K562 (cell line): ENCODE data around the gene EXOC4.

Source experiments
- CHD2 ChIP-seq: IDR thresholded peaks from 2 replicates; pipeline ENCODE4 v1.6.1; 2011; ENCODE audit warnings: low read depth, low read length
- CREB3 ChIP-seq: fragments of 450-650 bp; conservative IDR thresholded peaks from 2 replicates; pipeline ENCODE4 v1.6.1; 2016; ENCODE audit warnings: missing genetic modification characterization, low read depth, mild to moderate bottlenecking, missing compliant biosample characterization, moderate library complexity
- CTCF ChIP-seq, 3 experiments: IDR thresholded peaks in 2 of 3; conservative IDR thresholded peaks in 1 of 3; 2 replicates each; pipeline ENCODE4 v1.5.1; 2011 to 2012; ENCODE audit warnings: low read length in 3 of 3, mild to moderate bottlenecking in 3 of 3, control low read depth in 2 of 3, improper control_type of control experiment in 1 of 3, inconsistent platforms in 1 of 3, low read depth in 1 of 3, mixed read lengths in 1 of 3, moderate library complexity in 1 of 3; ENCODE audit not compliant: insufficient read depth in 2 of 3
- EP300 ChIP-seq: IDR thresholded peaks from 2 replicates; pipeline ENCODE4 v1.6.1; 2012; ENCODE audit warnings: low read length, improper control_type of control experiment
- EZH2 ChIP-seq: IDR thresholded peaks from 2 replicates; pipeline ENCODE4 v1.6.1; 2012; ENCODE audit warnings: low read depth, mild to moderate bottlenecking, inconsistent platforms, low read length, borderline replicate concordance
- FOXK2 ChIP-seq, 2 experiments: fragments of 450-650 bp; IDR thresholded peaks in 1 of 2; conservative IDR thresholded peaks in 1 of 2; 2 replicates each; pipeline ENCODE4 v1.6.1; 2016; ENCODE audit warnings: low read depth in 2 of 2, mild to moderate bottlenecking in 1 of 2
- HNRNPLL ChIP-seq: fragments of 200-400 bp; formaldehyde crosslinking; IDR thresholded peaks from 2 replicates; pipeline ENCODE4 v1.6.1; 2017; ENCODE audit warnings: low read length, low read depth, mild to moderate bottlenecking; ENCODE audit not compliant: poor library complexity, severe bottlenecking
- NCOR1 ChIP-seq: fragments of 450-650 bp; IDR thresholded peaks from 2 replicates; pipeline ENCODE4 v1.6.1; 2016; ENCODE audit warnings: mild to moderate bottlenecking, moderate library complexity
- PHB2 ChIP-seq: fragments of 450-650 bp; IDR thresholded peaks from 2 replicates; pipeline ENCODE4 v1.6.1; 2017; ENCODE audit warnings: low read depth
- SMC3 ChIP-seq: conservative IDR thresholded peaks from 2 replicates; pipeline ENCODE4 v1.6.1; 2011; ENCODE audit warnings: low read depth, low read length, improper control_type of control experiment; ENCODE audit not compliant: insufficient read depth
- XRCC5 ChIP-seq: fragments of 200-400 bp; formaldehyde crosslinking; IDR thresholded peaks from 2 replicates; pipeline ENCODE4 v1.6.1; 2017; ENCODE audit warnings: low read depth, mild to moderate bottlenecking, low read length
- TF ChIP-seq, protein P1 (sequence below): sonication (generic); formaldehyde crosslinking; IDR thresholded peaks from 2 replicates; pipeline ENCODE4 v1.8.0; 2022; ENCODE audit warnings: mild to moderate bottlenecking, low read depth, missing genetic modification reagents

- TF ChIP-seq CHD2 (no peak), NCOR1 (no peak), FOXK2 (conservative IDR thresholded peaks at IDR 0.05 in 1 of 2, IDR thresholded peaks at IDR 0.05 in 1 of 2; ENCODE audit: low read depth in 2 of 2) (no peak), XRCC5 (no peak), EZH2 (no peak), EP300 (no peak), CREB3 (tag) (no peak), HNRNPLL (no peak), PHB2 (no peak), CTCF (IDR thresholded peaks at IDR 0.05 in 2 of 3, conservative IDR thresholded peaks at IDR 0.05 in 1 of 3; ENCODE audit: insufficient read depth in 2 of 3, low read depth in 1 of 3, low read length in 3 of 3) (no peak), SMC3 (no peak)
- TF ChIP-seq, protein P1, sequence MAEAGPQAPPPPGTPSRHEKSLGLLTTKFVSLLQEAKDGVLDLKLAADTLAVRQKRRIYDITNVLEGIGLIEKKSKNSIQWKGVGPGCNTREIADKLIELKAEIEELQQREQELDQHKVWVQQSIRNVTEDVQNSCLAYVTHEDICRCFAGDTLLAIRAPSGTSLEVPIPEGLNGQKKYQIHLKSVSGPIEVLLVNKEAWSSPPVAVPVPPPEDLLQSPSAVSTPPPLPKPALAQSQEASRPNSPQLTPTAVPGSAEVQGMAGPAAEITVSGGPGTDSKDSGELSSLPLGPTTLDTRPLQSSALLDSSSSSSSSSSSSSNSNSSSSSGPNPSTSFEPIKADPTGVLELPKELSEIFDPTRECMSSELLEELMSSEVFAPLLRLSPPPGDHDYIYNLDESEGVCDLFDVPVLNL (CRISPR knock-in tag), result no peak
Measured at GRCh38 chr7:133587903-133588302, 335.0 kb downstream of the EXOC4 start.
